Erythroblast (primary cell): ENCODE data around the gene SYNPO.

Experiments
- GATA1 ChIP-seq: IDR thresholded peaks from 2 replicates; pipeline ENCODE4 v1.6.1; 2011; ENCODE audit warnings: low read depth, mild to moderate bottlenecking, control low read depth, low read length, moderate library complexity
- POLR2A ChIP-seq: IDR thresholded peaks from 2 replicates; pipeline ENCODE4 v1.6.1; 2011; ENCODE audit warnings: mild to moderate bottlenecking, low read length

GRCh38 chr5:150656191-150657132 lies 16.0 kb downstream of the SYNPO start:
- TF ChIP-seq POLR2A (no peak), GATA1 (no peak)
